ENCODE results near the gene SEC11C. TPM values are rescaled to one million over a fixed set of nuclear protein-coding genes. Genes with fewer than 3 reads are reported as not detected.

Gene SEC11C
- total and polyA plus RNA-seq, 2 of the 13 experiments (the other 11 are each of a cell fraction or from before 2014, with no cell fraction given): 71.9 to 297 TPM

- TF ChIP-seq ZGPAT (CRISPR knock-in tag; IDR thresholded peaks at IDR 0.05): peak; percentile 60; the same call in 1 of the 2 replicates
- TF ChIP-seq MBD4 (IDR thresholded peaks at IDR 0.05; ENCODE audit: borderline replicate concordance, low read length): no peak
- peak; percentile 95 for TF ChIP-seq GMEB1 (CRISPR knock-in tag; IDR thresholded peaks at IDR 0.05; ENCODE audit: borderline replicate concordance)
- no peak for TF ChIP-seq SCMH1 (CRISPR knock-in tag; IDR thresholded peaks at IDR 0.05; ENCODE audit: borderline replicate concordance)
- no peak for TF ChIP-seq EZH2 (conservative IDR thresholded peaks at IDR 0.05; ENCODE audit: low read depth, low read length)
- TF ChIP-seq HOXA9 (CRISPR knock-in tag; IDR thresholded peaks at IDR 0.05; ENCODE audit: borderline replicate concordance): no peak; the same call in 1 of the 2 replicates
- no peak for TF ChIP-seq SRSF4 (IDR thresholded peaks at IDR 0.05; ENCODE audit: low read depth, low read length, poor library complexity, severe bottlenecking)
- TF ChIP-seq CENPT (CRISPR knock-in tag; IDR thresholded peaks at IDR 0.05; ENCODE audit: low read depth): no peak
- TF ChIP-seq RNF2 (conservative IDR thresholded peaks at IDR 0.05; ENCODE audit: low read depth): no peak
- TF ChIP-seq REXO4 (CRISPR knock-in tag; IDR thresholded peaks at IDR 0.05; ENCODE audit: borderline replicate concordance): no peak
- peak; percentile 90 for TF ChIP-seq RAD51 (IDR thresholded peaks at IDR 0.05; ENCODE audit: borderline replicate concordance)
- TF ChIP-seq ZNF337 (CRISPR knock-in tag; IDR thresholded peaks at IDR 0.05; ENCODE audit: borderline replicate concordance, low read depth): no peak
- no peak for TF ChIP-seq ISL2 (CRISPR knock-in tag; IDR thresholded peaks at IDR 0.05)
- no peak for TF ChIP-seq ZNF383 (CRISPR knock-in tag; IDR thresholded peaks at IDR 0.05; ENCODE audit: borderline replicate concordance)
- peak; percentile 42; the same call in 1 of the 2 replicates for TF ChIP-seq ZNF580 (CRISPR knock-in tag; IDR thresholded peaks at IDR 0.05; ENCODE audit: borderline replicate concordance, low read depth)
- TF ChIP-seq ONECUT2 (CRISPR knock-in tag; IDR thresholded peaks at IDR 0.05): no peak
- peak; percentile 50; the same call in 1 of the 2 replicates for TF ChIP-seq ZBTB8A (CRISPR knock-in tag; IDR thresholded peaks at IDR 0.05; ENCODE audit: borderline replicate concordance, low read depth)
- no peak for TF ChIP-seq TCF7 (IDR thresholded peaks at IDR 0.05; ENCODE audit: low read depth)
- no peak for TF ChIP-seq SKIL (CRISPR knock-in tag; IDR thresholded peaks at IDR 0.05; ENCODE audit: borderline replicate concordance)
- TF ChIP-seq SIN3B (IDR thresholded peaks at IDR 0.05; ENCODE audit: low read length): no peak
- 0 out of 2 replicates have a peak, but pooled peaks have one; percentile 37 for TF ChIP-seq TOPORS (CRISPR knock-in tag; IDR thresholded peaks at IDR 0.05)
- TF ChIP-seq ETS1 (CRISPR knock-in tag; IDR thresholded peaks at IDR 0.05): no peak
- no peak for TF ChIP-seq ZNF496 (CRISPR knock-in tag; IDR thresholded peaks at IDR 0.05; ENCODE audit: insufficient replicate concordance)
- TF ChIP-seq KLF9 (CRISPR knock-in tag; IDR thresholded peaks at IDR 0.05; ENCODE audit: low read depth): no peak
Observed at GRCh38 chr18:59139615-59140301, at the start of gene SEC11C (continued).
